WTC11 (cell line): ENCODE results near the gene AIG1.

Source experiments
- CTCF ChIP-seq: fragments of 200-600 bp; IDR thresholded peaks from 2 replicates; pipeline ENCODE4 v1.8.0; 2022; ENCODE audit warnings: antibody characterized with exemption
- E2F4 ChIP-seq: sonication (generic); formaldehyde crosslinking; IDR thresholded peaks from 2 replicates; pipeline ENCODE4 v1.8.1; 2022; ENCODE audit warnings: low read depth, mild to moderate bottlenecking, moderate library complexity, missing genetic modification reagents, borderline replicate concordance
- E2F5 ChIP-seq: sonication (generic); formaldehyde crosslinking; IDR thresholded peaks from 2 replicates; pipeline ENCODE4 v1.8.1; 2022; ENCODE audit warnings: mild to moderate bottlenecking, moderate library complexity, missing genetic modification reagents
- FOXP1 ChIP-seq: sonication (generic); formaldehyde crosslinking; IDR thresholded peaks from 2 replicates; pipeline ENCODE4 v1.8.0; 2022; ENCODE audit warnings: missing genetic modification reagents, mild to moderate bottlenecking, moderate library complexity, borderline replicate concordance
- GRHL2 ChIP-seq: fragments of 250-450 bp; sonication (Bioruptor Pico); IDR thresholded peaks from 2 replicates; pipeline ENCODE4 v1.8.0; 2022; ENCODE audit warnings: mild to moderate bottlenecking, moderate library complexity; ENCODE audit not compliant: insufficient replicate concordance, severe bottlenecking
- MAX ChIP-seq: sonication (generic); formaldehyde crosslinking; IDR thresholded peaks from 2 replicates; pipeline ENCODE4 v1.8.0; 2022; ENCODE audit warnings: mild to moderate bottlenecking, missing genetic modification reagents
- NFYB ChIP-seq: sonication (generic); formaldehyde crosslinking; conservative IDR thresholded peaks from 2 replicates; pipeline ENCODE4 v1.8.0; 2022; ENCODE audit warnings: low read depth, missing genetic modification reagents
- NR2C2 ChIP-seq: sonication (generic); formaldehyde crosslinking; IDR thresholded peaks from 2 replicates; pipeline ENCODE4 v1.8.0; 2022; ENCODE audit warnings: mild to moderate bottlenecking, missing genetic modification reagents
- NR3C1 ChIP-seq: sonication (generic); formaldehyde crosslinking; conservative IDR thresholded peaks from 2 replicates; pipeline ENCODE4 v1.8.1; 2023; ENCODE audit warnings: low read depth, mild to moderate bottlenecking, missing genetic modification reagents
- SMAD3 ChIP-seq: sonication (generic); formaldehyde crosslinking; IDR thresholded peaks from 2 replicates; pipeline ENCODE4 v1.8.0; 2022; ENCODE audit warnings: missing genetic modification reagents, mild to moderate bottlenecking, borderline replicate concordance
- TEAD1 ChIP-seq: sonication (generic); formaldehyde crosslinking; IDR thresholded peaks from 2 replicates; pipeline ENCODE4 v1.8.0; 2022; ENCODE audit warnings: mild to moderate bottlenecking, missing genetic modification reagents
- USF1 ChIP-seq: sonication (generic); formaldehyde crosslinking; IDR thresholded peaks from 2 replicates; pipeline ENCODE4 v1.8.0; 2022; ENCODE audit warnings: mild to moderate bottlenecking, missing genetic modification reagents
- ZNF512 ChIP-seq: sonication (generic); formaldehyde crosslinking; IDR thresholded peaks from 2 replicates; pipeline ENCODE4 v1.8.1; 2022; ENCODE audit warnings: missing genetic modification reagents, borderline replicate concordance
- ZNF532 ChIP-seq: fragments of 250-450 bp; sonication (Bioruptor Pico); IDR thresholded peaks from 2 replicates; pipeline ENCODE4 v1.9.0; 2021; ENCODE audit warnings: mild to moderate bottlenecking, borderline replicate concordance

GRCh38 chr6:143313163-143313562 lies 252.5 kb downstream of the AIG1 start:
- TF ChIP-seq E2F4 (CRISPR knock-in tag): no peak
- no peak for TF ChIP-seq CTCF
- no peak for TF ChIP-seq NFYB (CRISPR knock-in tag)
- no peak for TF ChIP-seq SMAD3 (CRISPR knock-in tag)
- no peak for TF ChIP-seq E2F5
- TF ChIP-seq ZNF512 (CRISPR knock-in tag): no peak
- no peak for TF ChIP-seq TEAD1 (CRISPR knock-in tag)
- no peak for TF ChIP-seq FOXP1
- no peak for TF ChIP-seq MAX
- no peak for TF ChIP-seq NR2C2 (CRISPR knock-in tag)
- no peak for TF ChIP-seq GRHL2
- TF ChIP-seq NR3C1 (CRISPR knock-in tag): no peak
- no peak for TF ChIP-seq USF1 (CRISPR knock-in tag)
- no peak for TF ChIP-seq ZNF532
